ENCODE results near the gene IL3. TPM values are rescaled to one million over a fixed set of nuclear protein-coding genes. Genes with fewer than 3 reads are reported as not detected.

Gene IL3
- total RNA-seq, 1 experiment from 2014 or later = not detected

DNA sequence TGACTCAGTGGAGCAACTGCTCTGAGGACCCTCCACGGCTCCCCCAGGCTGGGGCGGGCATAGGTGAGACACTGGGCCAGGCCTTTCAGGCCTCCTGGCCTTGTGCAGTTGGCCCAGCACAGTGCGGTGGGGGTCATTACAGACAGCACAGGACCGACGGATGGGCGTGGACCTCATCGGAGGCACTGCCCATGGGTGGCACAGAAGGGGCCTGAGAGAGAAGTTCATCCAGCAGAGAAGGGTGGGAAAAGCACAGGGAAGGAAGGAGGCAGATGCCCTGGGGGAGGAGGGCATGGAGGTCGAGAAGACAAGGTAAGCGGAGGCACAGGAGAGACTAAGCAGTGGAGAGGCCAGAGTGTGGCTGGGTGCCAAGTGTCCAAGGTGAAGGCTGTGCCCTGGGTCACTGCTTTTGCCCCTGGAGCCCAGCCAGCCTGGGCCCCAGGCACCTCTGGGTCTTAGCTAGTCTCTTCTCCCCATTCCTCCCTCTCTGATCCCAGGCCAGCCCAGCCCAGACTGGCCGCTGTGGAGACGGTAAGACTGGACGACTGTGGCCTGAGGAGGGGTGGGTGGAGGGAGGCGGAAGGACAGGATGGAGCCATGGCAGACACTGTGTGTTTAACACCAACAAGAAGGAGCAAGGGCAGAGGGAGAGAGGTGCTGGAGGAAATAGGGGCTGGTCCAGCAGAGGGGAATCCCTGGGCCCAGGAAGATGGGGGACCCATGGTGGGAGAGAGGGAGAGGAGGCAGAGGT is 5.7 kb downstream of the IL3 start:
- Histone ChIP-seq H3K36me3 (ENCODE audit: control insufficient read depth, insufficient read depth, low read length) (no peaks in the 10 kb centered on the region), H3K27ac (ENCODE audit: low read length) (no peak overlapping the region), H3K4me1 (ENCODE audit: control insufficient read depth, insufficient read depth, low read length) (no peaks in the 10 kb centered on the region), H3K9me3 (ENCODE audit: control insufficient read depth, insufficient read depth, low read depth, low read length) (no peaks in the 10 kb centered on the region), H3K27me3 (ENCODE audit: control insufficient read depth, insufficient read depth, low read length) (no peaks in the 10 kb centered on the region), H3K4me3 (ENCODE audit: low read depth in 2 of 2, low read length in 2 of 2) (no peak overlapping the region)
- CTCF ChIA-PET = no interaction called here
- in situ Hi-C loops (cut with HindIII; ENCODE audit: low pct_unique_long_range_greater_than_20kb, low sequenced_read_pairs) (no loop called here), intact Hi-C loops (cut with micrococcal nuclease; ENCODE audit: unreplicated experiment) (loop anchor here (2.0 to 10.0 kb wide), 3 partner anchors 69 to 429 kb away; partner anchors contain the start of gene IRF1)
- TF ChIP-seq TCF7L2 (IDR thresholded peaks at IDR 0.05; ENCODE audit: low read depth, low read length) = no peak
- TF ChIP-seq, protein P1, sequence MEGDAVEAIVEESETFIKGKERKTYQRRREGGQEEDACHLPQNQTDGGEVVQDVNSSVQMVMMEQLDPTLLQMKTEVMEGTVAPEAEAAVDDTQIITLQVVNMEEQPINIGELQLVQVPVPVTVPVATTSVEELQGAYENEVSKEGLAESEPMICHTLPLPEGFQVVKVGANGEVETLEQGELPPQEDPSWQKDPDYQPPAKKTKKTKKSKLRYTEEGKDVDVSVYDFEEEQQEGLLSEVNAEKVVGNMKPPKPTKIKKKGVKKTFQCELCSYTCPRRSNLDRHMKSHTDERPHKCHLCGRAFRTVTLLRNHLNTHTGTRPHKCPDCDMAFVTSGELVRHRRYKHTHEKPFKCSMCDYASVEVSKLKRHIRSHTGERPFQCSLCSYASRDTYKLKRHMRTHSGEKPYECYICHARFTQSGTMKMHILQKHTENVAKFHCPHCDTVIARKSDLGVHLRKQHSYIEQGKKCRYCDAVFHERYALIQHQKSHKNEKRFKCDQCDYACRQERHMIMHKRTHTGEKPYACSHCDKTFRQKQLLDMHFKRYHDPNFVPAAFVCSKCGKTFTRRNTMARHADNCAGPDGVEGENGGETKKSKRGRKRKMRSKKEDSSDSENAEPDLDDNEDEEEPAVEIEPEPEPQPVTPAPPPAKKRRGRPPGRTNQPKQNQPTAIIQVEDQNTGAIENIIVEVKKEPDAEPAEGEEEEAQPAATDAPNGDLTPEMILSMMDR (IDR thresholded peaks at IDR 0.05) = no peak
- TF ChIP-seq, protein P2, sequence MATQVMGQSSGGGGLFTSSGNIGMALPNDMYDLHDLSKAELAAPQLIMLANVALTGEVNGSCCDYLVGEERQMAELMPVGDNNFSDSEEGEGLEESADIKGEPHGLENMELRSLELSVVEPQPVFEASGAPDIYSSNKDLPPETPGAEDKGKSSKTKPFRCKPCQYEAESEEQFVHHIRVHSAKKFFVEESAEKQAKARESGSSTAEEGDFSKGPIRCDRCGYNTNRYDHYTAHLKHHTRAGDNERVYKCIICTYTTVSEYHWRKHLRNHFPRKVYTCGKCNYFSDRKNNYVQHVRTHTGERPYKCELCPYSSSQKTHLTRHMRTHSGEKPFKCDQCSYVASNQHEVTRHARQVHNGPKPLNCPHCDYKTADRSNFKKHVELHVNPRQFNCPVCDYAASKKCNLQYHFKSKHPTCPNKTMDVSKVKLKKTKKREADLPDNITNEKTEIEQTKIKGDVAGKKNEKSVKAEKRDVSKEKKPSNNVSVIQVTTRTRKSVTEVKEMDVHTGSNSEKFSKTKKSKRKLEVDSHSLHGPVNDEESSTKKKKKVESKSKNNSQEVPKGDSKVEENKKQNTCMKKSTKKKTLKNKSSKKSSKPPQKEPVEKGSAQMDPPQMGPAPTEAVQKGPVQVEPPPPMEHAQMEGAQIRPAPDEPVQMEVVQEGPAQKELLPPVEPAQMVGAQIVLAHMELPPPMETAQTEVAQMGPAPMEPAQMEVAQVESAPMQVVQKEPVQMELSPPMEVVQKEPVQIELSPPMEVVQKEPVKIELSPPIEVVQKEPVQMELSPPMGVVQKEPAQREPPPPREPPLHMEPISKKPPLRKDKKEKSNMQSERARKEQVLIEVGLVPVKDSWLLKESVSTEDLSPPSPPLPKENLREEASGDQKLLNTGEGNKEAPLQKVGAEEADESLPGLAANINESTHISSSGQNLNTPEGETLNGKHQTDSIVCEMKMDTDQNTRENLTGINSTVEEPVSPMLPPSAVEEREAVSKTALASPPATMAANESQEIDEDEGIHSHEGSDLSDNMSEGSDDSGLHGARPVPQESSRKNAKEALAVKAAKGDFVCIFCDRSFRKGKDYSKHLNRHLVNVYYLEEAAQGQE (IDR thresholded peaks at IDR 0.05; ENCODE audit: insufficient read depth in 1 of 2, low read depth in 2 of 2, low read length in 1 of 2) = no peak
- TF ChIP-seq SIN3A (IDR thresholded peaks at IDR 0.05; ENCODE audit: borderline replicate concordance, insufficient read depth, low read depth, low read length) = no peak
- TF ChIP-seq POLR2AphosphoS5 (IDR thresholded peaks at IDR 0.05; ENCODE audit: low read depth, low read length) = no peak
- no TSS peak for BruUV-seq (replicated peaks)
- DNase-seq (ENCODE audit: low read depth, low spot score) (no peak), ATAC-seq (no peak)
- POLR2A ChIA-PET = no interaction called here

DNA sequence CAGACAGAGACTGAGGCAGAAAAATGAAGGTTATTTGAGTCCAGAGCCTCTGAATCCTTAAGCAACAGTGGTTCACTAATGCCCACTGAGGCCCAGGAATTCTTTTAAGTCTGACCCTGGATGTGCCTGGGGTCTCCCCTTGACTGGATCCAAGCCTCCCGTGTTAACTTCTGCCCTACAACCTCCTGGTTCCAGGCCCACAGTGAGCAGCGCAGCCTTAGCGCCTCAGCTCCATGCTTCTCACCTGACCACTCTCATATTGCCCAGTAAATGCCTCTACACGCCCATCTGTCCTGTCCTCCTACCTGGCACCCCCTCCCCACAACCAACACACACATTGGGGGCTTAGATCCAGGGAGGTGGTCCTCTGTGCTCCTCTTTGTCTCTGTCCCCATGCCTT is 6.4 kb downstream of the IL3 start:
- Histone ChIP-seq H3K36me3 (ENCODE audit: control insufficient read depth, insufficient read depth, low read length) (no peaks in the 10 kb centered on the region), H3K4me1 (ENCODE audit: control insufficient read depth, insufficient read depth, low read length) (no peaks in the 10 kb centered on the region), H3K9me3 (ENCODE audit: control insufficient read depth, insufficient read depth, low read depth, low read length) (no peaks in the 10 kb centered on the region), H3K4me3 (ENCODE audit: low read depth in 2 of 2, low read length in 2 of 2) (no peak overlapping the region), H3K27ac (ENCODE audit: low read length) (no peak overlapping the region), H3K27me3 (ENCODE audit: control insufficient read depth, insufficient read depth, low read length) (no peaks in the 10 kb centered on the region)
- in situ Hi-C loops (cut with HindIII; ENCODE audit: low pct_unique_long_range_greater_than_20kb, low sequenced_read_pairs) (no loop called here), intact Hi-C loops (cut with micrococcal nuclease; ENCODE audit: unreplicated experiment) (loop anchor here (10.0 kb wide), 2 partner anchors 308 to 428 kb away; partner anchors contain the start of gene IRF1)
- no TSS peak for BruUV-seq (replicated peaks)
- no peak for DNase-seq (ENCODE audit: low read depth, low spot score)
- CTCF ChIA-PET = no interaction called here
- POLR2A ChIA-PET = no interaction called here
- no peak for ATAC-seq
- TF ChIP-seq SIN3A (IDR thresholded peaks at IDR 0.05; ENCODE audit: borderline replicate concordance, insufficient read depth, low read depth, low read length) (no peak), POLR2AphosphoS5 (IDR thresholded peaks at IDR 0.05; ENCODE audit: low read depth, low read length) (no peak), TCF7L2 (IDR thresholded peaks at IDR 0.05; ENCODE audit: low read depth, low read length) (no peak)
- TF ChIP-seq, protein P1 (IDR thresholded peaks at IDR 0.05) = no peak
- TF ChIP-seq, protein P2 (IDR thresholded peaks at IDR 0.05; ENCODE audit: insufficient read depth in 1 of 2, low read depth in 2 of 2, low read length in 1 of 2) = no peak

Data from Panc1 (cell line).